Keratinocyte (primary cell): Measurements from ENCODE around the gene TWNK. TPM values are rescaled to one million over a fixed set of nuclear protein-coding genes. Genes with fewer than 3 reads are reported as not detected.

ENCODE experiments used
- DNase-seq: peaks from one replicate; pipeline ENCODE4 v3.0.0-alpha.2; 2011; ENCODE audit warnings: low read depth, missing footprints, low spot score
- FAIRE-seq: peaks from 2 replicates; lab custom pipeline; 2011; peaks lifted over from hg19 to GRCh38; lab: Jason Lieb, UNC
- H2AFZ ChIP-seq: 2 replicates; pipeline ENCODE4 v1.6.0; 2012; ENCODE audit warnings: low read length, control low read depth, inconsistent platforms; ENCODE audit not compliant: control insufficient read depth
- H3K27ac ChIP-seq: 2 replicates; pipeline ENCODE4 v1.5.1; 2011; ENCODE audit warnings: low read length; ENCODE audit not compliant: control insufficient read depth, insufficient read depth
- H3K27me3 ChIP-seq: 3 replicates; pipeline ENCODE4 v1.6.0; 2011; ENCODE audit warnings: low read length; ENCODE audit not compliant: control insufficient read depth, insufficient read depth; ENCODE audit errors: extremely low read depth
- H3K36me3 ChIP-seq, 2 experiments: 2 replicates in 1 of 2; 3 replicates in 1 of 2; pipeline ENCODE4 v1.5.1; 2011; ENCODE audit warnings: low read length in 2 of 2, mild to moderate bottlenecking in 1 of 2; ENCODE audit not compliant: control insufficient read depth in 2 of 2, insufficient read depth in 2 of 2; ENCODE audit errors: extremely low read depth in 1 of 2
- H3K4me1 ChIP-seq: 3 replicates; pipeline ENCODE4 v1.5.1; 2011; ENCODE audit warnings: low read length; ENCODE audit not compliant: control insufficient read depth, insufficient read depth; ENCODE audit errors: extremely low read depth
- H3K4me2 ChIP-seq: 3 replicates; pipeline ENCODE4 v1.6.0; 2011; ENCODE audit warnings: low read depth, low read length; ENCODE audit not compliant: control insufficient read depth, insufficient read depth; ENCODE audit errors: extremely low read depth
- H3K4me3 ChIP-seq, 3 experiments: fragments of 200-600 bp in 1 of 3; sonication (generic) in 1 of 3; 2 replicates in 2 of 3; 3 replicates in 1 of 3; pipeline ENCODE4 v1.5.1; 2011 to 2016; ENCODE audit warnings: low read length in 3 of 3, mild to moderate bottlenecking in 3 of 3, control low read depth in 2 of 3, inconsistent platforms in 1 of 3, low read depth in 1 of 3, mixed read lengths in 1 of 3, mixed run types in 1 of 3, moderate library complexity in 1 of 3; ENCODE audit not compliant: control insufficient read depth in 2 of 3, insufficient read depth in 2 of 3; ENCODE audit errors: extremely low read depth in 1 of 3
- H3K79me2 ChIP-seq: 2 replicates; pipeline ENCODE4 v1.6.0; 2012; ENCODE audit warnings: low read length; ENCODE audit not compliant: control insufficient read depth, insufficient read depth
- H3K9ac ChIP-seq: 3 replicates; pipeline ENCODE4 v1.6.0; 2011; ENCODE audit warnings: low read length; ENCODE audit not compliant: control insufficient read depth, insufficient read depth; ENCODE audit errors: extremely low read depth
- H3K9me1 ChIP-seq: 3 replicates; pipeline ENCODE4 v1.6.0; 2011; ENCODE audit warnings: low read length; ENCODE audit not compliant: control insufficient read depth, insufficient read depth; ENCODE audit errors: extremely low read depth
- H3K9me3 ChIP-seq: 2 replicates; pipeline ENCODE4 v1.5.1; 2012; ENCODE audit warnings: low read depth, low read length; ENCODE audit not compliant: control insufficient read depth
- H4K20me1 ChIP-seq: 3 replicates; pipeline ENCODE4 v1.6.0; 2011; ENCODE audit warnings: low read length; ENCODE audit not compliant: control insufficient read depth, insufficient read depth; ENCODE audit errors: extremely low read depth
- CTCF ChIP-seq, 3 experiments: IDR thresholded peaks in 1 of 3; conservative IDR thresholded peaks in 1 of 3; optimal IDR thresholded peaks in 1 of 3; 2 replicates in 2 of 3; 3 replicates in 1 of 3; pipeline versions ENCODE3 to v1.5.1; 2011; ENCODE audit warnings: low read length in 3 of 3, mild to moderate bottlenecking in 3 of 3, moderate library complexity in 2 of 3, control low read depth in 1 of 3, inconsistent platforms in 1 of 3; ENCODE audit not compliant: insufficient read depth in 2 of 3; ENCODE audit errors: extremely low read depth in 1 of 3
- EZH2 ChIP-seq: IDR thresholded peaks from one replicate; pipeline ENCODE4 v1.6.1; 2012; ENCODE audit warnings: inconsistent platforms, mild to moderate bottlenecking, low read length, moderate library complexity
- dilution Hi-C: fragments of 300-500 bp; cut with MboI; formaldehyde crosslinking; loops from one replicate; pipeline ENCODE4 v1.7.0; 2020; ENCODE audit warnings: low sequenced_read_pairs; ENCODE audit not compliant: extremely low pct_ligation_motif_present
- polyA plus RNA-seq, 5 experiments: library from polyadenylated mRNA; depleted of rRNA in 3 of 5; stranded (reverse) in 3 of 5; stranded (forward) in 1 of 5; unstranded in 1 of 5; fragments of >200 nt; gene quantifications; 1 replicate in 1 of 5; 2 replicates in 3 of 5; 3 replicates in 1 of 5; pipeline versions ENCODE4 v1.2.1 to v1.2.3, GENCODE V29; 2011 to 2012; ENCODE audit warnings: missing spikeins in 2 of 5, low read depth in 1 of 5, low replicate concordance in 1 of 5

TWNK gene
- polyA plus RNA-seq, 1 donor (not counting 4 experiments of a cell fraction or from before 2014, with no cell fraction given): 12.9 TPM

- Histone ChIP-seq H3K9me3 (no peaks in the 10 kb centered on the region), H2AFZ (no peak overlapping the region), H3K9me1 (peaks cover 4% of the 10 kb centered on the region), H3K36me3 (peaks cover 16 to 31% of the 10 kb centered on the region in 2 experiments), H3K4me2 (no peak overlapping the region), H4K20me1 (no peaks in the 10 kb centered on the region), H3K27ac (no peak overlapping the region), H3K4me3 (no peak overlapping the region), H3K27me3 (no peaks in the 10 kb centered on the region), H3K4me1 (peaks cover 17% of the 10 kb centered on the region), H3K9ac (no peak overlapping the region), H3K79me2 (peaks cover 40% of the 10 kb centered on the region)
- dilution Hi-C loops: no loop called here
- DNase-seq (no peak), FAIRE-seq (no peak)
- TF ChIP-seq EZH2 (no peak), CTCF (optimal IDR thresholded peaks at IDR 0.05 in 1 of 3, IDR thresholded peaks at IDR 0.05 in 1 of 3, conservative IDR thresholded peaks at IDR 0.05 in 1 of 3; ENCODE audit: extremely low read depth in 1 of 3, insufficient read depth in 2 of 3, low read length in 3 of 3) (no peak)
These were observed 2.6 kb upstream of the TWNK start for GRCh38 chr10:100984672-100985177.

GRCh38 chr10:100985336-100985735 is 2.0 kb upstream of the TWNK start:
- no peak overlapping the region for H2AFZ ChIP-seq
- dilution Hi-C loops: no loop called here
- peaks cover 17% of the 10 kb centered on the region for H3K4me1 ChIP-seq
- no peaks in the 10 kb centered on the region for H3K27me3 ChIP-seq
- peaks cover 4% of the 10 kb centered on the region for H3K9me1 ChIP-seq
- no peak for TF ChIP-seq EZH2
- TF ChIP-seq CTCF (optimal IDR thresholded peaks at IDR 0.05 in 1 of 3, IDR thresholded peaks at IDR 0.05 in 1 of 3, conservative IDR thresholded peaks at IDR 0.05 in 1 of 3; ENCODE audit: extremely low read depth in 1 of 3, insufficient read depth in 2 of 3, low read length in 3 of 3): no peak
- H3K79me2 ChIP-seq: peaks cover 46% of the 10 kb centered on the region
- H3K36me3 ChIP-seq: peaks cover 18 to 30% of the 10 kb centered on the region in 2 experiments
- H3K9me3 ChIP-seq: no peaks in the 10 kb centered on the region
- no peak for FAIRE-seq
- H3K9ac ChIP-seq: no peak overlapping the region
- H4K20me1 ChIP-seq: no peaks in the 10 kb centered on the region
- H3K4me3 ChIP-seq: no peak overlapping the region
- H3K4me2 ChIP-seq: no peak overlapping the region
- no peak overlapping the region for H3K27ac ChIP-seq
- no peak for DNase-seq
